RCC 7860 (cell line): ENCODE data around the gene FYN.

ENCODE experiments used
- DNase-seq: peaks from one replicate; pipeline ENCODE4 v3.0.0-alpha.2; 2015; ENCODE audit warnings: low spot score
- FAIRE-seq: peaks from 2 replicates; lab custom pipeline; 2012; peaks lifted over from hg19 to GRCh38; lab: Jason Lieb, UNC

FYN gene

GRCh38 chr6:111672761-111673450 lies 200.3 kb downstream of the FYN start:
- DNase-seq (no peak), FAIRE-seq (no peak)

- no peak for DNase-seq
- no peak for FAIRE-seq
Observed at GRCh38 chr6:111669326-111669725, 203.9 kb downstream of the FYN start.

GRCh38 chr6:111668410-111668809 lies 204.8 kb downstream of the FYN start:
- no peak for FAIRE-seq

GRCh38 chr6:111667931-111668330 lies 205.3 kb downstream of the FYN start:
- FAIRE-seq, result no peak
- no peak for DNase-seq

More at GRCh38 chr6:111668410-111668809, 204.8 kb downstream of the FYN start:
- no peak for DNase-seq

GRCh38 chr6:111666847-111667246 lies 206.4 kb downstream of the FYN start:
- FAIRE-seq (no peak), DNase-seq (no peak)

GRCh38 chr6:111664565-111665030 lies 208.7 kb downstream of the FYN start:
- DNase-seq (no peak), FAIRE-seq (no peak)

GRCh38 chr6:111663692-111664564 lies 209.3 kb downstream of the FYN start:
- FAIRE-seq (no peak), DNase-seq (no peak)

- FAIRE-seq, result no peak
- DNase-seq, result no peak
Observed at GRCh38 chr6:111662794-111663593, 210.3 kb downstream of the FYN start.

- DNase-seq (no peak), FAIRE-seq (no peak)
Observed at GRCh38 chr6:111662072-111662793, 211.0 kb downstream of the FYN start.

- DNase-seq (no peak), FAIRE-seq (no peak)
Observed at GRCh38 chr6:111661541-111662061, 211.7 kb downstream of the FYN start.

GRCh38 chr6:111660531-111660930 lies 212.7 kb downstream of the FYN start:
- no peak for FAIRE-seq
- DNase-seq, result no peak

GRCh38 chr6:111658462-111659154 lies 214.6 kb downstream of the FYN start:
- no peak for DNase-seq
- FAIRE-seq, result no peak

GRCh38 chr6:111657146-111657545 lies 216.1 kb downstream of the FYN start:
- FAIRE-seq (no peak), DNase-seq (no peak)

- FAIRE-seq, result no peak
- no peak for DNase-seq
Observed at GRCh38 chr6:111653979-111654378, 219.3 kb downstream of the FYN start.

GRCh38 chr6:111653434-111653833 lies 219.8 kb downstream of the FYN start:
- FAIRE-seq, result no peak
- DNase-seq, result no peak

GRCh38 chr6:111652156-111652555 lies 221.1 kb downstream of the FYN start:
- DNase-seq, result no peak
- FAIRE-seq, result no peak

- DNase-seq (no peak), FAIRE-seq (no peak)
Observed at GRCh38 chr6:111651185-111652034, 221.8 kb downstream of the FYN start.

GRCh38 chr6:111650049-111650448 lies 223.2 kb downstream of the FYN start:
- no peak for DNase-seq
- no peak for FAIRE-seq

GRCh38 chr6:111648100-111648499 lies 225.2 kb downstream of the FYN start:
- no peak for DNase-seq
- no peak for FAIRE-seq
